ENCODE data around the gene KIF23. TPM values are rescaled to one million over a fixed set of nuclear protein-coding genes. Genes with fewer than 3 reads are reported as not detected.
A peak's percentile ranks its signal among the peaks of the same experiment; 100 is the strongest.

KIF23 gene
- total and polyA plus RNA-seq, 8 donors, result 3.5 to 69.2 (median 31.0) TPM

- intact Hi-C loops (cut with DNase I), result no loop called here
- Histone ChIP-seq H3K27ac (peak overlapping the region; percentile 79 to 86), H3K4me3 (peak overlapping the region; percentile 52 to 57), H3K9me3 (no peaks in the 10 kb centered on the region), H3K36me3 (peaks cover 0 to 5% of the 10 kb centered on the region in 2 donors), H3K27me3 (no peaks in the 10 kb centered on the region), H3K4me1 (peaks cover 10 to 21% of the 10 kb centered on the region in 2 donors)
- TF ChIP-seq, protein P1, sequence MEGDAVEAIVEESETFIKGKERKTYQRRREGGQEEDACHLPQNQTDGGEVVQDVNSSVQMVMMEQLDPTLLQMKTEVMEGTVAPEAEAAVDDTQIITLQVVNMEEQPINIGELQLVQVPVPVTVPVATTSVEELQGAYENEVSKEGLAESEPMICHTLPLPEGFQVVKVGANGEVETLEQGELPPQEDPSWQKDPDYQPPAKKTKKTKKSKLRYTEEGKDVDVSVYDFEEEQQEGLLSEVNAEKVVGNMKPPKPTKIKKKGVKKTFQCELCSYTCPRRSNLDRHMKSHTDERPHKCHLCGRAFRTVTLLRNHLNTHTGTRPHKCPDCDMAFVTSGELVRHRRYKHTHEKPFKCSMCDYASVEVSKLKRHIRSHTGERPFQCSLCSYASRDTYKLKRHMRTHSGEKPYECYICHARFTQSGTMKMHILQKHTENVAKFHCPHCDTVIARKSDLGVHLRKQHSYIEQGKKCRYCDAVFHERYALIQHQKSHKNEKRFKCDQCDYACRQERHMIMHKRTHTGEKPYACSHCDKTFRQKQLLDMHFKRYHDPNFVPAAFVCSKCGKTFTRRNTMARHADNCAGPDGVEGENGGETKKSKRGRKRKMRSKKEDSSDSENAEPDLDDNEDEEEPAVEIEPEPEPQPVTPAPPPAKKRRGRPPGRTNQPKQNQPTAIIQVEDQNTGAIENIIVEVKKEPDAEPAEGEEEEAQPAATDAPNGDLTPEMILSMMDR (IDR thresholded peaks at IDR 0.05), result no peak
- DNase-seq (peak in 3 of 4 donors; percentile 46 to 83 (median 56)), ATAC-seq (peak; percentile 6)
Observed at GRCh38 chr15:69462030-69462492, 47.9 kb downstream of the KIF23 start.

DNA sequence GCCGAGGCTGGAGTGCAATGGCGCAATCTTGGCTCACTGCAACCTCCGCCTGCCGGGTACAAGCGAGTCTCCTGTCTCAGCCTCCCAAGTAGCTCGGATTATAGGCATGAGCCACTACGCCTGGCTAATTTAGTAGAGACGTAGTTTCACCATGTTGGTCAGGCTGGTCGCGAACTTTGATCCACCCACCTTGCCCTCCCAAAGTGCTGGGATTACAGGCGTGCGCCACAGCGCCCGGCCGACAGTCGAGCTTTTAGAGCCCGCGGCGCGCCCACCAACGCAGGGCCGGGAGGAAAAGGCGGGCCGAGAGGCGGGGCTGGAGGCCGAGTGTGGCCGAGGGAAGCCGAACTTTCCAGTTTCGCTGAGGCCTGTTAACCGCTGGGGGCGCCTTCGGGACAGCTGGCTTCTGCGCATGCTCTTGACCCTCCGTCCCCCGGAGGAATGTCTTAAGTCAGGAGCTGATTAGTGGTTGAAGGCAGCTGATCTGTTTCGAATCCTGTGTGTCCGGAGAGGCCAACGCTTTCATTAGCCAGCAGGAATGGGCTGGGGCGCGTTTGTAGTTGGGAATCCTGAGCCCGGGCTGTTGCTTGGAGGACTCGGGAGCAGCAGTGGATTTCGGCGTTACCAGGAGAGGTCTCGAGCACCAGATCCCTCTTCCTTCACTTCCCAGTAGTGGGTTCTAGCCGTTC, 48.5 kb downstream of the KIF23 start:
- Histone ChIP-seq H3K27me3 (no peaks in the 10 kb centered on the region), H3K4me3 (peak overlapping the region; percentile 52 to 57), H3K4me1 (peaks cover 15 to 26% of the 10 kb centered on the region in 2 donors), H3K27ac (peak overlapping the region; percentile 86 to 96), H3K36me3 (no peaks in the 10 kb centered on the region), H3K9me3 (no peaks in the 10 kb centered on the region)
- ATAC-seq (peak; percentile 92), DNase-seq (peak; percentile 96 to 99 (median 98))
- intact Hi-C loops (cut with DNase I), result no loop called here
- TF ChIP-seq, protein P1 (IDR thresholded peaks at IDR 0.05), result peak; percentile 79 to 93

DNA sequence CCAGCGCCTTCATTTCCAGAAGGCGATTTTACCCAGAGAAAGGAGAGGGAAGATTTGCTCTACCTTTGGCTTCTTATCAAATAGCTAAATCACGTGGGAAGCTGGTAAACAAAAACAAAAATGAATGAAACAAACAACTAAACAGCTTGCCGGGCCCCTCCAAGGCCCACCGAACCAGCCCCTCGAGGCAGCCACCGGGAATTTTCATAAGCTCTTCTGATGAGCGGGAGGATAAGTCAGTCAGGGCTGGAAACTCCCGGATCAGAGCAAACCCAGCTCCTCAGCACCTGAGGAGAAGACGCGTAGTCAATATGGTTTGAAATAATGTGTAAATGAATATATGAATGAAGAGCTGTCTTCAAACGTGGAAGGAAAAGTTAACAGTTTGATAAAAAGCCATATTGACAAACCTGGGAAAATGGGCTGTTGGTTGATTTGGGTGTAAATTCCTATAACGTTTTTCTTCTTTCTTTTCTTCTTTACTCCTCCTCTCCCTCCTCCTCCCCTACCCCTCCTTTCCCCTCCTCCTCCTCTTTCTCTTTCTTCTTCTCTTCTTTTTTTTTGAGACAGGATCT, 49.1 kb downstream of the KIF23 start:
- peaks cover 21 to 26% of the 10 kb centered on the region in 2 donors for H3K4me1 ChIP-seq
- intact Hi-C loops (cut with DNase I), result no loop called here
- no peaks in the 10 kb centered on the region for H3K27me3 ChIP-seq
- peak overlapping the region; percentile 52 to 57 for H3K4me3 ChIP-seq
- DNase-seq (no peak), ATAC-seq (no peak)
- H3K36me3 ChIP-seq, result no peaks in the 10 kb centered on the region
- H3K27ac ChIP-seq, result peak overlapping the region; percentile 86 to 96
- no peaks in the 10 kb centered on the region for H3K9me3 ChIP-seq
- TF ChIP-seq, protein P1 (IDR thresholded peaks at IDR 0.05), result no peak

DNA sequence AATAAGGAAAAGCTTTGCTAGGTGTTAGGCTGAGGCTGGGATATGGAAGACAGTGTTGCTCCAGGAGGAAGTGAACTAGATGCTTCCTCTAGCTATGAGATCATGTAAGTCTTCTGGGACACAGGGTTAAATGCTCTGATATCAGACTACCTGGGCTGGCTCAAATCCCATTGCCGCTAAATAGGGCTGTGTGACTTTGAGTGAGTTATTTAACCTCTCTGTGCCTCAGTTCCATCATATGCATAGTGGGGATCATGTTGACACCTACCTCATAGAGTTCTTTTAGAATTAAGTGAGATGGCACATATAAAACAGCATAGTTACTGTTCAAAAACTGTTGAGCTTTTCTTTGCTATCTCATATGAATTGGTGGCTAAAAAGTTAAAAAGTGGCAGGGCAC, 51.1 kb downstream of the KIF23 start:
- Histone ChIP-seq H3K27me3 (no peaks in the 10 kb centered on the region), H3K4me3 (no peak overlapping the region), H3K27ac (no peak overlapping the region), H3K4me1 (peaks cover 28 to 32% of the 10 kb centered on the region in 2 donors), H3K36me3 (no peaks in the 10 kb centered on the region), H3K9me3 (no peaks in the 10 kb centered on the region)
- no peak for DNase-seq
- intact Hi-C loops (cut with DNase I), result no loop called here
- TF ChIP-seq, protein P1 (IDR thresholded peaks at IDR 0.05), result no peak
- no peak for ATAC-seq

GRCh38 chr15:69466733-69467132, 52.6 kb downstream of the KIF23 start:
- no peaks in the 10 kb centered on the region for H3K9me3 ChIP-seq
- H3K36me3 ChIP-seq, result no peaks in the 10 kb centered on the region
- H3K4me1 ChIP-seq, result peaks cover 27 to 30% of the 10 kb centered on the region in 2 donors
- intact Hi-C loops (cut with DNase I), result no loop called here
- H3K4me3 ChIP-seq, result no peak overlapping the region
- no peak for DNase-seq
- H3K27ac ChIP-seq, result no peak overlapping the region
- H3K27me3 ChIP-seq, result no peaks in the 10 kb centered on the region
- ATAC-seq, result no peak
- TF ChIP-seq, protein P1 (IDR thresholded peaks at IDR 0.05), result no peak
